NCI-H1417 treated with DMSO at 0.1 percent for 48 hours (cell line): Measurements from ENCODE around the gene NECTIN2.
"Not testable (repeated sequence)": the region's sequence is repeated elsewhere in the genome, so short reads cannot be mapped to it uniquely, and the experiment has no call there.

ENCODE experiments used
- DNase-seq: peaks from one replicate; lab custom pipeline; 2025; lab: John Stamatoyannopoulos, UW

The NECTIN2 gene

GRCh38 chr19:44908074-44908835 is 62.2 kb downstream of the NECTIN2 start:
- no peak for DNase-seq

- DNase-seq, result no peak
These were observed 62.8 kb downstream of the NECTIN2 start for GRCh38 chr19:44908836-44909261.

- no peak for DNase-seq
These were observed 63.7 kb downstream of the NECTIN2 start for GRCh38 chr19:44909775-44910174.

- DNase-seq, result not testable (repeated sequence)
These were observed 65.8 kb downstream of the NECTIN2 start for GRCh38 chr19:44911896-44912295.

GRCh38 chr19:44912854-44913253 is 66.8 kb downstream of the NECTIN2 start:
- no peak for DNase-seq

GRCh38 chr19:44913512-44914432 is 67.7 kb downstream of the NECTIN2 start:
- not testable (repeated sequence) for DNase-seq

GRCh38 chr19:44914433-44915206 is 68.5 kb downstream of the NECTIN2 start, which contains the start of gene APOC1:
Gene APOC1 (plus strand): TSS chr19:44914608. CDS start chr19:44914892, 284 bp downstream.
- DNase-seq, result not testable (repeated sequence)

- DNase-seq, result no peak
These were observed 78.2 kb downstream of the NECTIN2 start for GRCh38 chr19:44924243-44924725.

GRCh38 chr19:44925114-44925891 is 79.2 kb downstream of the NECTIN2 start:
- no peak for DNase-seq

- DNase-seq, result not testable (repeated sequence)
These were observed 80.4 kb downstream of the NECTIN2 start for GRCh38 chr19:44926245-44927077.

GRCh38 chr19:44927746-44928145 is 81.6 kb downstream of the NECTIN2 start:
- DNase-seq, result no peak

GRCh38 chr19:44930088-44930487 is 84.0 kb downstream of the NECTIN2 start:
- DNase-seq, result no peak

- no peak for DNase-seq
These were observed 85.4 kb downstream of the NECTIN2 start for GRCh38 chr19:44931541-44931940.
